ACC112 (cell line): Measurements from ENCODE around the gene AXDND1.
A peak's percentile ranks its signal among the peaks of the same experiment; 100 is the strongest.

ENCODE experiments used
- H2AFZ ChIP-seq: fragments of 200-600 bp; sonication (generic); one replicate; pipeline ENCODE4 v1.6.0; 2017; ENCODE audit warnings: antibody characterized with exemption, low read length; ENCODE audit not compliant: unreplicated experiment
- H3K27ac ChIP-seq: fragments of 200-600 bp; sonication (generic); 2 replicates; pipeline ENCODE4 v1.5.1; 2014; ENCODE audit warnings: low read depth, mild to moderate bottlenecking, antibody characterized with exemption, low read length, moderate library complexity
- H3K27me3 ChIP-seq: fragments of 200-600 bp; sonication (generic); 2 replicates; pipeline ENCODE4 v1.6.1; 2014; ENCODE audit warnings: mild to moderate bottlenecking, antibody characterized with exemption, low read length, moderate library complexity, mixed read lengths; ENCODE audit not compliant: insufficient read depth
- H3K36me3 ChIP-seq: fragments of 200-600 bp; sonication (generic); 2 replicates; pipeline ENCODE4 v1.6.1; 2016; ENCODE audit warnings: mild to moderate bottlenecking, antibody characterized with exemption, low read length, moderate library complexity, mixed read lengths; ENCODE audit not compliant: insufficient read depth
- H3K4me1 ChIP-seq: fragments of 200-600 bp; sonication (generic); one replicate; pipeline ENCODE4 v1.6.1; 2016; ENCODE audit warnings: low read length, mixed read lengths; ENCODE audit not compliant: insufficient read depth, unreplicated experiment, control insufficient read depth
- H3K4me3 ChIP-seq: fragments of 200-600 bp; sonication (generic); 2 replicates; pipeline ENCODE4 v1.5.1; 2014; ENCODE audit warnings: mild to moderate bottlenecking, low read depth, low read length
- H3K79me2 ChIP-seq: fragments of 200-600 bp; sonication (generic); one replicate; pipeline ENCODE4 v1.6.0; 2016; ENCODE audit warnings: low read length; ENCODE audit not compliant: control insufficient read depth, unreplicated experiment, insufficient read depth

The AXDND1 gene

GRCh38 chr1:179529482-179530195 is 163.9 kb downstream of the AXDND1 start:
- Histone ChIP-seq H3K79me2 (no peaks in the 10 kb centered on the region), H3K36me3 (no peaks in the 10 kb centered on the region), H2AFZ (no peak overlapping the region), H3K27me3 (peaks cover 26% of the 10 kb centered on the region; the same call in 1 of the 2 replicates), H3K4me1 (no peaks in the 10 kb centered on the region), H3K27ac (no peak overlapping the region), H3K4me3 (no peak overlapping the region)

- Histone ChIP-seq H3K27ac (no peak overlapping the region), H3K4me1 (no peaks in the 10 kb centered on the region), H3K36me3 (no peaks in the 10 kb centered on the region), H3K4me3 (no peak overlapping the region), H2AFZ (no peak overlapping the region), H3K79me2 (no peaks in the 10 kb centered on the region), H3K27me3 (peaks cover 26% of the 10 kb centered on the region; the same call in 1 of the 2 replicates)
Measured at GRCh38 chr1:179530352-179530751, 164.6 kb downstream of the AXDND1 start.

- Histone ChIP-seq H3K27me3 (no peaks in the 10 kb centered on the region; the same call in 1 of the 2 replicates), H3K27ac (no peak overlapping the region)
Measured at GRCh38 chr1:179541774-179542173, 176.0 kb downstream of the AXDND1 start.

GRCh38 chr1:179545321-179545720 is 179.6 kb downstream of the AXDND1 start:
- Histone ChIP-seq H3K79me2 (no peaks in the 10 kb centered on the region), H3K27me3 (no peaks in the 10 kb centered on the region; the same call in 1 of the 2 replicates), H3K27ac (no peak overlapping the region), H3K4me1 (no peaks in the 10 kb centered on the region), H2AFZ (no peak overlapping the region), H3K4me3 (no peak overlapping the region), H3K36me3 (no peaks in the 10 kb centered on the region)

More at GRCh38 chr1:179541774-179542173, 176.0 kb downstream of the AXDND1 start:
- H3K36me3 ChIP-seq = no peaks in the 10 kb centered on the region
- H3K4me1 ChIP-seq = no peaks in the 10 kb centered on the region
- no peak overlapping the region for H3K4me3 ChIP-seq
- H2AFZ ChIP-seq = no peak overlapping the region
- no peaks in the 10 kb centered on the region for H3K79me2 ChIP-seq

- H2AFZ ChIP-seq = no peak overlapping the region
- no peaks in the 10 kb centered on the region for H3K36me3 ChIP-seq
- no peaks in the 10 kb centered on the region for H3K4me1 ChIP-seq
- H3K27me3 ChIP-seq = no peaks in the 10 kb centered on the region; the same call in 1 of the 2 replicates
- H3K27ac ChIP-seq = no peak overlapping the region
- no peak overlapping the region for H3K4me3 ChIP-seq
- H3K79me2 ChIP-seq = no peaks in the 10 kb centered on the region
Measured at GRCh38 chr1:179547021-179547535, 181.3 kb downstream of the AXDND1 start.

DNA sequence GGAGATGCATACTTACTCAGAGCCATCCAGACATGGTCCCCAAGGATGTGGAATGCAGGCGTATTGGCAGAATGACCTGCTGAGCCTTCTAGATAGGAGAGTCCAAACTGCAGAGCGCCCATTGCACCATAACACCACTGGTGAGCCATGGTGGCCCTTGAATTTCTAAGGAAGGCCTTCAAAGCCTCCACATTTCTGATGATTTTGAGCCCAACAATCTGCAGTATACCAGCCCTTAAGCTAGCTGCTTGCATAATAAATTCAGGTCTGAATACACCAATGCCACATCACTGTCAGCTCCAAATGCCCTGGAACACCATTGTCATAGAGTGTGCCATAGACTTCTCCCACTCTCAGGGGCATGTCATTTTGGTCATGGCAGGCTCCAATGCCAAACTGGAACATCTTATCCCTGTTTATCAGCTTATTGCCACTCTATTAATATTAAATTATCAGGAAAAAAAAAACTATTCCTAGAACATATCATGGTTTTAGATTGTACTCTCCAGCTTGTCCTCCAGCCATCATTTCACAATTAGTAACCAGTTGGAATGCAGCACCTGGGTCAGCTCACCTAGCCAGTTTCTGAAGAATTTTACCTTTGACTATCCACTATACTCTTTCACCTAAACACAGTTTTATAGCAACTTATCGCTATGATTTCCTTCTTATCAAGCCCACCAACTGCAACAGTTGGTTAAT is 183.0 kb downstream of the AXDND1 start:
- H3K27ac ChIP-seq = no peak overlapping the region

DNA sequence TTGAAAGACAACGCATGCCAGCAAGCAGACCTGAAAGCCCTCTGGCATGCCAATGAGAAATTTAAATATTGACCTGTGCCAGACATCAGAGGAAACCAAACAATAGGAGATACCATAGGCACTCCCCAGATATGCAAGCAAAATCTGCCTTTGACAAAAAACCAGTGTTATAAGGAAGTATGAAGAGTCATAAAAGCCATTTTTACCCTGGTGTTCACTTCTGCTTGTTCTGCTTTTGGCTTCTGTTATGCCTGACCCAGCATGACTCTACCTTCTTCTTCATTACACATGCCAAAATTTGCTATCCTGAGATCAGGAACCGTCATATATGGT is 183.6 kb downstream of the AXDND1 start:
- H3K4me3 ChIP-seq = no peak overlapping the region
- H3K4me1 ChIP-seq = no peaks in the 10 kb centered on the region
- no peaks in the 10 kb centered on the region for H3K27me3 ChIP-seq
- no peaks in the 10 kb centered on the region for H3K79me2 ChIP-seq
- H3K36me3 ChIP-seq = no peaks in the 10 kb centered on the region
- no peak overlapping the region for H2AFZ ChIP-seq
- H3K27ac ChIP-seq = no peak overlapping the region

More for the DNA sequence above, 183.0 kb downstream of the AXDND1 start:
- H3K4me1 ChIP-seq = no peaks in the 10 kb centered on the region
- H3K36me3 ChIP-seq = no peaks in the 10 kb centered on the region
- no peak overlapping the region for H3K4me3 ChIP-seq
- H2AFZ ChIP-seq = no peak overlapping the region
- no peaks in the 10 kb centered on the region for H3K27me3 ChIP-seq
- H3K79me2 ChIP-seq = no peaks in the 10 kb centered on the region

DNA sequence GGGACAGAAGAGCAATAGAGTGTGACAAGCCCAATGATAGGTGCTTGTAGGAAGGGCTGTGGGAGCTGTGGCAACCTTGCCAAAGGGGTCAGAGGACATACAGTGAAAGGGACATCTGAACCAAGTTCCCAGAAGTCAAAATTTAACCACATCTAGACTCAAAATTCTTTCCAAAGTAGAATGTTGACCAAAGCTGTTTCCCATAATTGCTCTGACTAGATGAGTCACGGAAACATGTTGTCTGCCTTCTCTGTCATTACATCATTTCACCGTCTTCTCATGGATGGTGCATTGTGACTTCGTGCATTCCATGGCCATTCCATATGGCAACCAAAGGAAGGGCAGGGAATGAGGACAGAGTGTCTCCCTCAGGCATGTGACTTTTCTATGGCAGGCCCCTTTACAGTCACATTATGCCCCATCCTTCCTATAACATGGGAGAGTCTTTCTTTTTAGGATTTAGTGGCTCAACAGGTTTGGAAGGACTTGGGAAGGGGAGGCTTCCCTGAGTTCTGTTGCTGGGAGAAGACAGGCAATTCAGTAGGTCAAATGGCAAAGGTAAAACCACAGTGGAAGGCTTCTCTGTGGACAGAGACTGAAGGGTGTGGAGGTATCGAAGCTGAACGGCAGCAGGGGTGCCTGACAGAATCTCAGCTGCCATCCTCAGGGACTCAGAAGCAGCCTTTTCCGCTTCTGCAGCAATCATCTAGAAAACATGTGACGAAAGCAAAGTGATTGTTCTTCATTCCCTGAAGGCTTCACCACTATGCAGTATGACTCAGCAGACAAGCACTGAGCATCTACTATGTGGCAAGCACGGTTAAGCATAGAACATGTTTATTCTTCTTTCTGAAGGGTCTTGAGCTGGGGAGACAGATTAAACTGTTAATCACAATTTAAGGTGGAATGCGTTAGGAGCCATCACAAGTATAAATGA is 185.2 kb downstream of the AXDND1 start:
- H3K36me3 ChIP-seq = no peaks in the 10 kb centered on the region
- H3K79me2 ChIP-seq = no peaks in the 10 kb centered on the region
- H3K4me1 ChIP-seq = no peaks in the 10 kb centered on the region
- H3K27me3 ChIP-seq = no peaks in the 10 kb centered on the region
- no peak overlapping the region for H2AFZ ChIP-seq
- H3K27ac ChIP-seq = peak overlapping the region; percentile 37; the same call in 1 of the 2 replicates
- no peak overlapping the region for H3K4me3 ChIP-seq

DNA sequence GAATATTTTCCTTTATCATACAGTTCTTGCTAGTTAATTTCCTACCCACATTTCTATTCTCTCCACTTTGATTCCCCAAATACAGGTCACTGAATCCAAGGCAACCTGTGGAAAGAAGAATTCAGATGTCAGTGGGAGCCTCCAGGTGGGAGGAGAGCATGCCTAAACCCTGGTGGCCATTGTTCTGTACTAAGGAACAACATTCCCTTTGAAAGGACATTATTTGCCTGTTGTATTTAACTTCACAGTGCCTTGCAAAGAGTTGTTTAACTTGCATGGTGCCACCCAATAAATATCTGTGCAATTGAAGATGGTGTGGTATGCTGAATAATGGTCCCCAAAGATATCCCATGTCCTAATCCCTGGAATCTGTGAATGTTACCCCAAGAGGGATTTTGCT is 188.7 kb downstream of the AXDND1 start:
- Histone ChIP-seq H3K27me3 (no peaks in the 10 kb centered on the region), H3K27ac (no peak overlapping the region), H2AFZ (no peak overlapping the region), H3K36me3 (no peaks in the 10 kb centered on the region), H3K4me1 (no peaks in the 10 kb centered on the region), H3K4me3 (no peak overlapping the region), H3K79me2 (no peaks in the 10 kb centered on the region)

DNA sequence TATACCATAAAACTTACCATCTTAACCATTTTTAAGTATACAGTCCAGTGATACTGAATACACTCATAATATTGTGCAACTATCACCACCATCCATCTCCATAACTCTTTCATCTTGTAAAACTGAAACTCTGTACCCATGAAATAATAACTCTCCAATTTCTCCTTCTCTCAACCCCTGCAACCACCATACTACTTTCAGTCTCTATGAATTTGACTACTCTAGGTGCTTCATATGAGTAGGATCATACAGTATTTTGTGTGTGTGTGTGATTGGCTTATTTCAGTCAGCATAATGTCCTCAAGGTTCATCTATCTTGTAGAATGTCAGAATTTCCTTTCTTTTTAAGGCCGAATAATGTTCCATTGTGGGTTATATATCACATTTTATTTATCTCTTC is 192.3 kb downstream of the AXDND1 start:
- no peaks in the 10 kb centered on the region for H3K27me3 ChIP-seq
- H3K4me3 ChIP-seq = no peak overlapping the region
- H3K36me3 ChIP-seq = no peaks in the 10 kb centered on the region
- no peak overlapping the region for H2AFZ ChIP-seq
- H3K27ac ChIP-seq = no peak overlapping the region
- H3K4me1 ChIP-seq = no peaks in the 10 kb centered on the region
- H3K79me2 ChIP-seq = no peaks in the 10 kb centered on the region
